ENCODE data around the gene TMEM171. TPM values are rescaled to one million over a fixed set of nuclear protein-coding genes. Genes with fewer than 3 reads are reported as not detected.

TMEM171 gene
- total RNA-seq, 1 experiment from 2014 or later, result 11.9 TPM

Other genes starting within 250 kb of the TMEM171 start
- gene FCHO2, start 164.5 kb upstream of the TMEM171 start, total RNA-seq (2014; rRNA removed; shearing (Covaris generic)), result 9.6 and 12.0 TPM in 2 replicates
- gene TMEM174, start 52.6 kb downstream of the TMEM171 start, total RNA-seq (2014; rRNA removed; shearing (Covaris generic)), result not detected in 2 replicates

Measured in RPMI7951 (cell line).